ENCODE measurements around the gene RBFOX2. TPM values are rescaled to one million over a fixed set of nuclear protein-coding genes. Genes with fewer than 3 reads are reported as not detected.

Gene RBFOX2
- total and polyA plus RNA-seq, 2 of the 8 experiments (the other 6 are each of a cell fraction or from before 2014, with no cell fraction given) = 121 to 122 TPM

DNA sequence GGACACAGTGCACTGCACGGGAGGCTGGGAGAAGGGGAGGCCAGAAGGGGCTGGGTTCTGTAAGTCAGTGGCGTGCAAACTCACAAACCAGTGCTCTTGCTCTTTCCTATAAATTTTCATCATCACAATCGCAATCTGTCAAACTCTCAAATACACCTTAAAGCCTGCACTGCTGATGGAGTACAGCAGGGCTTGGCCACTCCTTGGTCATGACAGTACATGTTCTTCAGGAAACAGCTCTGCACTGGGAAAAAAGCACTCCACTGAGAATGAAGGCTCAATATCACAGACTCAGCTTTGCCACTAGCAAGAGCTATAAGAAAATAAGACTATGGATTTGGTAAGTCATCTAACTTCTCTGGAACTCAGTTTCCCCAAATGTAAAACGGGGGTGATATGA, 111.0 kb downstream of the RBFOX2 start (continued):
- TF ChIP-seq CHD1 (IDR thresholded peaks at IDR 0.05; ENCODE audit: low read depth, low read length) (no peak), GABPA (IDR thresholded peaks at IDR 0.05; ENCODE audit: borderline replicate concordance, insufficient read depth, low read length) (no peak), SUZ12 (IDR thresholded peaks at IDR 0.05; ENCODE audit: low read length) (no peak), EP300 (IDR thresholded peaks at IDR 0.05; ENCODE audit: borderline replicate concordance in 1 of 2, low read depth in 2 of 2, low read length in 2 of 2) (no peak), FOSL1 (IDR thresholded peaks at IDR 0.05; ENCODE audit: insufficient read depth, low read depth, low read length) (no peak), CTBP2 (IDR thresholded peaks at IDR 0.05; ENCODE audit: borderline replicate concordance, insufficient read depth, insufficient read length, low read length) (no peak), YY1 (IDR thresholded peaks at IDR 0.05; ENCODE audit: low read depth, low read length) (no peak)
- TF ChIP-seq, protein P1, sequence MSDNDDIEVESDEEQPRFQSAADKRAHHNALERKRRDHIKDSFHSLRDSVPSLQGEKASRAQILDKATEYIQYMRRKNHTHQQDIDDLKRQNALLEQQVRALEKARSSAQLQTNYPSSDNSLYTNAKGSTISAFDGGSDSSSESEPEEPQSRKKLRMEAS (IDR thresholded peaks at IDR 0.05) = no peak

Measured in H1 (cell line).